Measurements from ENCODE around the gene MUC12. TPM values are rescaled to one million over a fixed set of nuclear protein-coding genes. Genes with fewer than 3 reads are reported as not detected.

Gene MUC12
- total and polyA plus RNA-seq, 2 of the 8 experiments (the other 6 are each of a cell fraction or from before 2014, with no cell fraction given): 7.7 to 16.2 TPM

DNA sequence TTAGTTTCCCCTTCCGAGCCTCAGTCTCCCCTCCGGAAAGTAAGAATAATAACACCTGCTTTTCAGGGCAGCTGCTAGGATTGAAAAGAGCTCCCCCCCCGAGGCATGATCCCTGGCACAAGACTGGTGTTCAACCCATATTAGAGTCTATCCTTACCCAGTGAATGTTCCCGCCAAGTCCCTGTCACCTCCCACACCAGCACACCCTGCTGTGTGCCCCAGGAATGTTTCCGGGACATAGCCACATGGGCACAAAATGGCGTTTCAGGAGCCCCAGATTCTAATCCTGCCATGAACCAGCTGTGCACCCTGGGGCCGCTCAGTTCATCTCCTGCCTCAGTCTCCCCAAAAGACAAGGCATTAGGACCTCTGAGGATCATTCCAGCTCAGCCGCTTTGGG is 51.1 kb downstream of the MUC12 start (continued):
- no peak for TF ChIP-seq MAFK (IDR thresholded peaks at IDR 0.05; ENCODE audit: low read depth, low read length)
- no peak for TF ChIP-seq CHD2 (IDR thresholded peaks at IDR 0.05; ENCODE audit: low read length)
- no peak for TF ChIP-seq CHD1 (IDR thresholded peaks at IDR 0.05; ENCODE audit: low read depth, low read length)
- TF ChIP-seq, protein P1, sequence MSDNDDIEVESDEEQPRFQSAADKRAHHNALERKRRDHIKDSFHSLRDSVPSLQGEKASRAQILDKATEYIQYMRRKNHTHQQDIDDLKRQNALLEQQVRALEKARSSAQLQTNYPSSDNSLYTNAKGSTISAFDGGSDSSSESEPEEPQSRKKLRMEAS (IDR thresholded peaks at IDR 0.05): no peak
